GM12878 (cell line): ENCODE measurements around the gene HMCN2. TPM values are rescaled to one million over a fixed set of nuclear protein-coding genes. Genes with fewer than 3 reads are reported as not detected.

ENCODE experiments used
- ATAC-seq: fragments of 200-7000 bp; cut with Tn5 transposase; 3 replicates; pipeline ENCODE4 v1.9.1; 2020; ENCODE audit warnings: mild to moderate bottlenecking, moderate library complexity
- BruUV-seq: library from RNA; stranded (reverse); fragments of 400-500 nt; replicated peaks from 2 replicates; lab custom pipeline; 2021; lab: Mats Ljungman, UMichigan
- CTCF ChIA-PET: fragments of 300-600 bp; sonication (Branson Sonifier 250); formaldehyde crosslinking; extraction: SDS; loops from one replicate; lab custom pipeline; 2021; ENCODE audit warnings: inconsistent platforms; lab: Yijun Ruan, JAX
- POLR2A ChIA-PET: fragments of 350-600 bp; formaldehyde crosslinking; extraction: SDS; loops from one replicate; lab custom pipeline; 2021; ENCODE audit warnings: inconsistent platforms; lab: Charles Lee
- RAD21 ChIA-PET: fragments of 300-600 bp; sonication (Branson Sonifier 250); formaldehyde crosslinking; loops from one replicate; lab custom pipeline; 2023; ENCODE audit warnings: antibody characterized with exemption; ENCODE audit not compliant: unreplicated experiment; lab: Charles Lee
- SMC1A ChIA-PET: fragments of 300-600 bp; sonication (Branson Sonifier 250); formaldehyde crosslinking; loops from one replicate; lab custom pipeline; 2023; ENCODE audit not compliant: unreplicated experiment, uncharacterized antibody; lab: Charles Lee
- DNase-seq: peaks from one replicate; pipeline ENCODE4 v3.0.0-alpha.2; 2011; ENCODE audit warnings: low read depth, low spot score
- FAIRE-seq: peaks from 3 replicates; lab custom pipeline; 2011; peaks lifted over from hg19 to GRCh38; lab: Jason Lieb, UNC
- H2AFZ ChIP-seq: 2 replicates; pipeline ENCODE4 v1.6.0; 2011; ENCODE audit warnings: low read depth, low read length, control low read depth; ENCODE audit not compliant: control insufficient read depth
- H3K27ac ChIP-seq: 2 replicates; pipeline ENCODE4 v1.5.1; 2011; ENCODE audit warnings: control low read depth; ENCODE audit not compliant: control insufficient read depth, insufficient read depth
- H3K27me3 ChIP-seq, 2 experiments: replicated peaks in 1 of 2; 2 replicates each; pipeline versions ENCODE4 v1.6.0 to v1.6.1; 2011; ENCODE audit warnings: low read length in 1 of 2; ENCODE audit not compliant: control insufficient read depth in 2 of 2, insufficient read depth in 2 of 2
- H3K36me3 ChIP-seq, 2 experiments: 2 replicates each; pipeline ENCODE4 v1.5.1; 2011; ENCODE audit warnings: low read length in 1 of 2; ENCODE audit not compliant: control insufficient read depth in 2 of 2, insufficient read depth in 2 of 2
- H3K4me1 ChIP-seq: 2 replicates; pipeline ENCODE4 v1.6.1; 2011; ENCODE audit warnings: mild to moderate bottlenecking, low read length, moderate library complexity, mixed read lengths; ENCODE audit not compliant: control insufficient read depth, insufficient read depth
- H3K4me2 ChIP-seq: 2 replicates; pipeline ENCODE4 v1.6.0; 2011; ENCODE audit warnings: control low read depth; ENCODE audit not compliant: control insufficient read depth, insufficient read depth
- H3K4me3 ChIP-seq: fragments of 200-600 bp; sonication (generic); 2 replicates; pipeline ENCODE4 v1.5.1; 2016
- H3K79me2 ChIP-seq: 2 replicates; pipeline ENCODE4 v1.6.0; 2011; ENCODE audit warnings: low read length; ENCODE audit not compliant: control insufficient read depth, insufficient read depth
- H3K9ac ChIP-seq: 2 replicates; pipeline ENCODE4 v1.8.0; 2011; ENCODE audit warnings: low read length, control low read depth, mixed read lengths; ENCODE audit not compliant: control insufficient read depth, insufficient read depth
- H3K9me3 ChIP-seq: replicated peaks from 3 replicates; pipeline ENCODE4 v1.5.1; 2011; ENCODE audit warnings: mild to moderate bottlenecking, low read length; ENCODE audit not compliant: control insufficient read depth, insufficient read depth
- H4K20me1 ChIP-seq: 2 replicates; pipeline ENCODE4 v1.6.0; 2011; ENCODE audit not compliant: control insufficient read depth, insufficient read depth
- ATF2 ChIP-seq: IDR thresholded peaks from 2 replicates; pipeline ENCODE4 v1.6.1; 2012; ENCODE audit warnings: low read length, inconsistent platforms
- ETV6 ChIP-seq, 2 experiments: fragments of 450-650 bp in 1 of 2; IDR thresholded peaks in 1 of 2; conservative IDR thresholded peaks in 1 of 2; 2 replicates each; pipeline ENCODE4 v1.6.1; 2014; ENCODE audit warnings: antibody characterized with exemption in 1 of 2, borderline replicate concordance in 1 of 2, low read depth in 1 of 2, mild to moderate bottlenecking in 1 of 2, moderate library complexity in 1 of 2
- JUNB ChIP-seq: IDR thresholded peaks from 2 replicates; pipeline ENCODE4 v1.6.1; 2016; ENCODE audit warnings: antibody characterized with exemption, mild to moderate bottlenecking
- MTA2 ChIP-seq: fragments of 450-650 bp; IDR thresholded peaks from 2 replicates; pipeline ENCODE4 v1.6.1; 2016; ENCODE audit warnings: low read depth, mild to moderate bottlenecking, moderate library complexity
- NR2C1 ChIP-seq: fragments of 450-650 bp; IDR thresholded peaks from 2 replicates; pipeline ENCODE4 v1.6.1; 2017; ENCODE audit warnings: antibody characterized with exemption, mild to moderate bottlenecking, moderate library complexity
- PML ChIP-seq: IDR thresholded peaks from 2 replicates; pipeline ENCODE4 v1.6.1; 2012; ENCODE audit warnings: low read length, inconsistent platforms
- REST ChIP-seq: IDR thresholded peaks from 2 replicates; pipeline ENCODE4 v1.6.1; 2012; ENCODE audit warnings: mild to moderate bottlenecking, low read depth, low read length
- SIN3A ChIP-seq: IDR thresholded peaks from 2 replicates; pipeline ENCODE4 v1.6.1; 2012; ENCODE audit warnings: low read depth, low read length, improper control_type of control experiment
- SPI1 ChIP-seq: IDR thresholded peaks from 2 replicates; pipeline ENCODE4 v1.6.1; 2011; ENCODE audit warnings: low read depth, mild to moderate bottlenecking, low read length, moderate library complexity, borderline replicate concordance; ENCODE audit not compliant: insufficient read depth
- SUPT20H ChIP-seq: IDR thresholded peaks from 2 replicates; pipeline ENCODE4 v1.6.1; 2011; ENCODE audit warnings: low read depth, mild to moderate bottlenecking, low read length, moderate library complexity, borderline replicate concordance; ENCODE audit not compliant: control insufficient read depth
- TBL1XR1 ChIP-seq: IDR thresholded peaks from 2 replicates; pipeline ENCODE4 v1.6.1; 2012; ENCODE audit warnings: low read depth, low read length, improper control_type of control experiment
- TCF3 ChIP-seq: IDR thresholded peaks from 2 replicates; pipeline ENCODE4 v1.6.1; 2012; ENCODE audit warnings: low read depth, mild to moderate bottlenecking, low read length, borderline replicate concordance; ENCODE audit not compliant: insufficient read depth
- WGBS: methylation state at CpG from one replicate; pipeline ENCODE4 v1.1.6; 2016; ENCODE audit warnings: low lambda C conversion rate; ENCODE audit not compliant: insufficient replicate concordance, insufficient coverage; ENCODE audit errors: missing lambda C conversion rate; 5-methylcytosine and 5-hydroxymethylcytosine counted together
- in situ Hi-C: fragments of 300-500 bp; cut with MboI; formaldehyde crosslinking; loops from 9 replicates; pipeline ENCODE4 v1.14.3; 2018; ENCODE audit warnings: mixed read lengths
- intact Hi-C: fragments of 100-400 bp; cut with micrococcal nuclease; formaldehyde crosslinking; loops from one replicate; pipeline ENCODE4 v1.14.2; 2022; ENCODE audit not compliant: unreplicated experiment
- polyA plus RNA-seq, 11 experiments: library from polyadenylated mRNA; depleted of rRNA in 4 of 11; unstranded in 6 of 11; stranded (reverse) in 5 of 11; fragments of >200 nt; fragmentation: Nextera tagmentation in 4 of 11; fragmentation: Illumina TruSeq in 1 of 11; extraction: Ambion mirVana in 4 of 11; extraction: Trizol in 1 of 11; gene quantifications; 1 replicate in 1 of 11; 2 replicates in 10 of 11; pipeline versions ENCODE4 v1.2.1 to v1.2.3, GENCODE V29; 2011 to 2016; ENCODE audit warnings: inconsistent platforms in 2 of 11, missing spikeins in 2 of 11, low read depth in 1 of 11
- total RNA-seq, 4 experiments: library from RNA; depleted of rRNA in 3 of 4; stranded (reverse); fragments of >200 nt in 3 of 4; fragmentation: Illumina TruSeq in 1 of 4; extraction: Trizol in 1 of 4; gene quantifications; 2 replicates each; pipeline versions ENCODE4 v1.2.1 to v1.2.3, GENCODE V29; 2013 to 2021
- TF ChIP-seq, protein P1 (sequence below): fragments of 150-350 bp; IDR thresholded peaks from 2 replicates; pipeline ENCODE4 v1.6.1; 2016; ENCODE audit warnings: low read depth, low read length

The HMCN2 gene
- total and polyA plus RNA-seq, 10 of the 15 experiments (the other 5 are each of a cell fraction or from before 2014, with no cell fraction given) = 0.04 TPM; not detected in 9

DNA sequence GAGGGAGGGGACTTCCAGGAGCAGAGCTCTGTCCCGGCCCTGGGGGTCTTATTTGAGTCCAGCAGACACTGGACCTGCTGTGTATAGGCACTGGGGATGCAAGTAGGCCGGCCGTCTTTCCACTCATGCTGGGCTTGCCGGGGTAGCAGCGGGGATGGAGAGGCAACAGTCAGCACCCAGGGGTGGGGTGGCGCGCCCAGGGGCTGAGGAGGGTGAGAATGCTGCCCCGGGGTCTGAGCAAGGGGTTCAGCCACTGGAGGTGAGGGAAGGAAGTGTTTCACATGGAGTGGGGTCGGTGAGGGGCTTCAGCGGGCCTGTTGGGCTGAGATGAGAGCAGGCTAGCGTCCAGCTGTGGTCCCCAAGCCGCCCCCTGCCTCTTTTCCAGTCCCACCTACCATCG lies 88.8 kb downstream of the HMCN2 start:
- Histone ChIP-seq H3K9me3 (no peaks in the 10 kb centered on the region), H3K4me1 (no peaks in the 10 kb centered on the region; the same call in 1 of the 2 replicates), H3K4me2 (no peak overlapping the region), H4K20me1 (no peaks in the 10 kb centered on the region)
- no peak for ATAC-seq
- in situ Hi-C loops = no loop called here
- DNase-seq = no peak
- TF ChIP-seq TCF3 (no peak), JUNB (no peak), PML (no peak), SUPT20H (no peak), REST (no peak), SIN3A (no peak), ETV6 (conservative IDR thresholded peaks at IDR 0.05 in 1 of 2, IDR thresholded peaks at IDR 0.05 in 1 of 2; ENCODE audit: borderline replicate concordance in 1 of 2, low read depth in 1 of 2) (no peak), TBL1XR1 (no peak), ATF2 (no peak), SPI1 (no peak), MTA2 (no peak), NR2C1 (no peak)
- TF ChIP-seq, protein P1, sequence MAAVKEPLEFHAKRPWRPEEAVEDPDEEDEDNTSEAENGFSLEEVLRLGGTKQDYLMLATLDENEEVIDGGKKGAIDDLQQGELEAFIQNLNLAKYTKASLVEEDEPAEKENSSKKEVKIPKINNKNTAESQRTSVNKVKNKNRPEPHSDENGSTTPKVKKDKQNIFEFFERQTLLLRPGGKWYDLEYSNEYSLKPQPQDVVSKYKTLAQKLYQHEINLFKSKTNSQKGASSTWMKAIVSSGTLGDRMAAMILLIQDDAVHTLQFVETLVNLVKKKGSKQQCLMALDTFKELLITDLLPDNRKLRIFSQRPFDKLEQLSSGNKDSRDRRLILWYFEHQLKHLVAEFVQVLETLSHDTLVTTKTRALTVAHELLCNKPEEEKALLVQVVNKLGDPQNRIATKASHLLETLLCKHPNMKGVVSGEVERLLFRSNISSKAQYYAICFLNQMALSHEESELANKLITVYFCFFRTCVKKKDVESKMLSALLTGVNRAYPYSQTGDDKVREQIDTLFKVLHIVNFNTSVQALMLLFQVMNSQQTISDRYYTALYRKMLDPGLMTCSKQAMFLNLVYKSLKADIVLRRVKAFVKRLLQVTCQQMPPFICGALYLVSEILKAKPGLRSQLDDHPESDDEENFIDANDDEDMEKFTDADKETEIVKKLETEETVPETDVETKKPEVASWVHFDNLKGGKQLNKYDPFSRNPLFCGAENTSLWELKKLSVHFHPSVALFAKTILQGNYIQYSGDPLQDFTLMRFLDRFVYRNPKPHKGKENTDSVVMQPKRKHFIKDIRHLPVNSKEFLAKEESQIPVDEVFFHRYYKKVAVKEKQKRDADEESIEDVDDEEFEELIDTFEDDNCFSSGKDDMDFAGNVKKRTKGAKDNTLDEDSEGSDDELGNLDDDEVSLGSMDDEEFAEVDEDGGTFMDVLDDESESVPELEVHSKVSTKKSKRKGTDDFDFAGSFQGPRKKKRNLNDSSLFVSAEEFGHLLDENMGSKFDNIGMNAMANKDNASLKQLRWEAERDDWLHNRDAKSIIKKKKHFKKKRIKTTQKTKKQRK = no peak
- TF ChIP-seq, all 136 proteins: peak for 0
- POLR2A ChIA-PET = no interaction called here
- FAIRE-seq = no peak
- H3K4me3 ChIP-seq = no peak overlapping the region
- CTCF ChIA-PET = no interaction called here
- no peaks in the 10 kb centered on the region for H3K36me3 ChIP-seq
- 24% methylated on average over 10 of the region's 13 CpGs for WGBS
- H3K27me3 ChIP-seq = no peaks in the 10 kb centered on the region; a peak in 1 of 4 replicates
- no peak overlapping the region for H3K9ac ChIP-seq
- H3K27ac ChIP-seq = no peak overlapping the region
- RAD21 ChIA-PET = interaction anchor here (0.7 kb wide), 1 partner anchor 10 kb away, joined by 3 read pairs; no protein-coding TSS in a partner anchor
- intact Hi-C loops = no loop called here
- H3K79me2 ChIP-seq = no peaks in the 10 kb centered on the region
- no peak overlapping the region for H2AFZ ChIP-seq
- SMC1A ChIA-PET = no interaction called here
- BruUV-seq = no TSS peak
